GM19238 (cell line): Measurements from ENCODE around the gene SLC24A3.
A peak's percentile ranks its signal among the peaks of the same experiment; 100 is the strongest.
"Not testable (repeated sequence)": the region's sequence is repeated elsewhere in the genome, so short reads cannot be mapped to it uniquely, and the experiment has no call there.

ENCODE experiments used
- DNase-seq: peaks from one replicate; pipeline ENCODE4 v3.0.0; 2011; ENCODE audit warnings: low spot score; ENCODE audit not compliant: insufficient read length

SLC24A3 gene

GRCh38 chr20:19661717-19662636 lies 449.5 kb downstream of the SLC24A3 start:
- DNase-seq: peak; percentile 35

- no peak for DNase-seq
These were observed 450.2 kb downstream of the SLC24A3 start for GRCh38 chr20:19662637-19662995.

- DNase-seq: no peak
These were observed 456.0 kb downstream of the SLC24A3 start for GRCh38 chr20:19668418-19668817.

GRCh38 chr20:19670829-19671228 lies 458.4 kb downstream of the SLC24A3 start:
- DNase-seq: no peak

GRCh38 chr20:19671374-19671773 lies 458.9 kb downstream of the SLC24A3 start:
- DNase-seq: no peak

- DNase-seq: no peak
These were observed 460.1 kb downstream of the SLC24A3 start for GRCh38 chr20:19672498-19672897.

- no peak for DNase-seq
These were observed 461.1 kb downstream of the SLC24A3 start for GRCh38 chr20:19673575-19673974.

GRCh38 chr20:19676202-19676601 lies 463.8 kb downstream of the SLC24A3 start:
- no peak for DNase-seq

- DNase-seq: no peak
These were observed 464.9 kb downstream of the SLC24A3 start for GRCh38 chr20:19677336-19677735.

- DNase-seq: not testable (repeated sequence)
These were observed 466.1 kb downstream of the SLC24A3 start for GRCh38 chr20:19678591-19678990.

GRCh38 chr20:19679900-19680495 lies 467.6 kb downstream of the SLC24A3 start:
- DNase-seq: no peak

GRCh38 chr20:19682249-19682648 lies 469.8 kb downstream of the SLC24A3 start:
- no peak for DNase-seq

- no peak for DNase-seq
These were observed 470.7 kb downstream of the SLC24A3 start for GRCh38 chr20:19683188-19683587.

GRCh38 chr20:19683822-19684221 lies 471.4 kb downstream of the SLC24A3 start:
- no peak for DNase-seq

- no peak for DNase-seq
These were observed 475.8 kb downstream of the SLC24A3 start for GRCh38 chr20:19688031-19688806.

GRCh38 chr20:19690462-19690861 lies 478.0 kb downstream of the SLC24A3 start:
- DNase-seq: no peak

- no peak for DNase-seq
These were observed 478.7 kb downstream of the SLC24A3 start for GRCh38 chr20:19691125-19691524.

GRCh38 chr20:19692100-19692499 lies 479.7 kb downstream of the SLC24A3 start:
- no peak for DNase-seq

GRCh38 chr20:19692685-19693119 lies 480.3 kb downstream of the SLC24A3 start:
- peak; percentile 35 for DNase-seq

GRCh38 chr20:19693508-19693907 lies 481.1 kb downstream of the SLC24A3 start:
- DNase-seq: no peak

- DNase-seq: no peak
These were observed 482.6 kb downstream of the SLC24A3 start for GRCh38 chr20:19695081-19695480.

- no peak for DNase-seq
These were observed 484.2 kb downstream of the SLC24A3 start for GRCh38 chr20:19696620-19697019.
